HL-60/S4 (cell line): ENCODE measurements around the gene SLC38A9.
"Not testable (repeated sequence)": the region's sequence is repeated elsewhere in the genome, so short reads cannot be mapped to it uniquely, and the experiment has no call there.

ENCODE experiments used
- in situ Hi-C: fragments of 300-500 bp; cut with MboI; formaldehyde crosslinking; loops from 2 replicates; pipeline ENCODE4 v1.14.3; 2022; ENCODE audit warnings: low sequenced_read_pairs

Gene SLC38A9

DNA sequence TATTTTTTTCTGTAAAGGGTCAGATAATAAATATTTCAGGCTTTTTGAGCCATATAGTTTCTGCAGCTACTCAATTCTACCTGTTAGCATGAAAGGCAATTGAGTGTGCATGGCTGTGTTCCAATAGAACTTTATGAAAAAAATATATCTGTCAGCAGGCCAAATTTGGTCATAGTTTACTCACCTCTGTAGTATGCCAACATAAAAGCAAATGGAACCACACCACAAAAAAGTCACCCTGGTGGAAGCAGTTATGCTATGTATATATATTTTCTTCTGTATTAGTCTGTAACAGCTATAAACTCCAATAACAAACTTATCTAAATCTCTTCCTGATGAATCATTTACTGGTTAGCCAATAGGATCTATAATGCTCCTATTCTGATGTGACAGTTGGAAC lies 3.4 kb downstream of the SLC38A9 start:
- in situ Hi-C loops, result no loop called here

DNA sequence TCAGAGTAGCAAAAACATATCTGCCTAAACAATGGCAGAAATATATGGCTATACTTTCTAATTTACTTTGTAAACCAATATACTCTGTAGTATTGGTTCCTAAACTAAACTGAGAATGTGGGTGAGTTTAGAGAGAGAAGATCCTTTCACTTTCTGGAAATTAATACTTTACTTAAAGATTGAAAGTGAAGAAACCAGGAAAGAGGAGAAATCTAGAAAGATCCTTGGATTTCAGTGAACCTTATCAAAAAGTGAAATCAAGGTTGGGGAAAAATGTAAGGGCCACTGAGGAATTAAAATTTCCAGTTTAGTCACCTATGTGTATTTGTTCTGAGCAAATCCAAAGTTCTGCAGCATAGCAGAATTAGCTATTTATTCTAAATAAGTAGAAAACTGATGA lies 5.9 kb downstream of the SLC38A9 start:
- in situ Hi-C loops, result no loop called here

DNA sequence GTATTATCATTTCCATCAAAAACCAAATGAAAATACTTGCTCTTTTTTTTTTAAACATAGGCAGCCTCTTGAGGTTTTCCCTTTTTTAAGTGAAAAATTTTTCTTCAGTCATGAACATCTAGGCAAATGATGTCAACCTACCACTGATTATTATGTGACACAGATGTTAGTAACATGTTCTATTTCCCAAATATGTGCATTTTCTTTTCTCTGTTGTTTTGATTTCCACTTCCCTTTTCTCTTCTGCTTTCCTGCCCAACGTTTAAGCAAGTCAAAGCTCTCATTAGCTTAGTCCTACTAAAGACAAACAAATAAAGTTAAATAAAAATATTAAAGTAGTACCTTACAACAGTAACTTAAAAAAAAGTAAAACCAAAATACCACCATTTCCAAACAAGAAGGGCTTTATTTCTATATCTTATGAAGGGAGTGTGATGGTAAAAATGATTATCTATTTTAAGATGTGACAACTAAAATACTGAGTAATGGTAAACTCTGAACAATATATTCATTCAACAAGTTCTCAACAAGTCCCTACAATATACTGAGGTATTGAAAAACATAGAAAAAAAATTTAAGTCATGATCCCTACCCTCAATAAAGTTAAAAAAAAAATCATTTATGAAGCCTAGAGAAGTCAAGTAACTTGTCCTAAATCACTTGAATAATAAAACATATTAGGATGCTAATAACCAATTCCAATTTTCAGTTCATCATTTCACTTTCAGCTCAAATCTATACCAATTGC lies 9.4 kb downstream of the SLC38A9 start:
- in situ Hi-C loops, result no loop called here

DNA sequence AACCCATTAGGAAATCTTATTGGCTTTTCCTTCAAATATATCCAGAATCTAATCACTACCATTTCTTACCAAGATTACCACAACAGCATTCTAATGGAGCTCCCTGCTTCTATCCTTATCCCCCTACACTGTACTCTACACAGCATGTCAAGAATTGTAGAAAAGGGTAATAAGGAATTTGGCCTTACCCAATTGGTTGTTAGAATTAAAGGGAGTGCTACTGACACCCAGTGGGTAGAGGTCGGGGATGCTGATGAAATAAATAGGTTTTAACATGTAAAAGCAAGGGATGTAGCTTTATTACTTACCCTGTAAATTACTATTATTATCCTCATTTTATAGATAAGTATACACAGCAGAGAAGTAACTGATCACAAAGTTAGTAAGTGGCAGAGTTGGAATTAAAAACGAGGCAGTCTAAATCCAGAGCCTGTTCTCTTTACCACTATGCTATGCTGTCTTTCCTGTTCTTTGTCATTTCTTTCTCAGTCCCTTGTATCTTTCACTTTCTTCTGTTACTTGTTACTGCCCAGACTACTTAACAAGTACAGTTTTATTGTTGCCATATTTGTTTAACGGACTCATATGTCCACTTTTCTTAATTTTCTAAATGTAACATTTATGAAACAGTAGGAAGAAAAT lies 10.5 kb downstream of the SLC38A9 start:
- in situ Hi-C loops, result no loop called here

DNA sequence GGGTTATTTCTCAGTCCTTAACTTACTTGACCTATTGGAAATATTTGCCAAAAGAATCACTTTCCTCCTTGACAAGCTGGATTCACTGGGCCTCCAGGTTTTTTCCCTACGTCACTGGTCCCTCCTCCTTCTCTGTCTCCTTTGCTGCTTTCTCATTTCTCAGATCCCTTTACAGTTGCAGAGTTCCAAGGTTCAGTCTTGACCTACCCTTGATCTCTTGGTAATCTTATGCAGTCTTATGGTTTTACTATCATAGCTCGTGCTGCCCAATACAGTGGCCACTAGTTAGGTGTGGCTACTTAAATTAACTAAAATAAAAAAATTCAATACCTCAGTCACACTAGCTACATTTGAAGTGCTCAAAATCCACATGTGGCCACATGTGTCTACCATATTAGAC lies 11.4 kb downstream of the SLC38A9 start:
- in situ Hi-C loops, result no loop called here

DNA sequence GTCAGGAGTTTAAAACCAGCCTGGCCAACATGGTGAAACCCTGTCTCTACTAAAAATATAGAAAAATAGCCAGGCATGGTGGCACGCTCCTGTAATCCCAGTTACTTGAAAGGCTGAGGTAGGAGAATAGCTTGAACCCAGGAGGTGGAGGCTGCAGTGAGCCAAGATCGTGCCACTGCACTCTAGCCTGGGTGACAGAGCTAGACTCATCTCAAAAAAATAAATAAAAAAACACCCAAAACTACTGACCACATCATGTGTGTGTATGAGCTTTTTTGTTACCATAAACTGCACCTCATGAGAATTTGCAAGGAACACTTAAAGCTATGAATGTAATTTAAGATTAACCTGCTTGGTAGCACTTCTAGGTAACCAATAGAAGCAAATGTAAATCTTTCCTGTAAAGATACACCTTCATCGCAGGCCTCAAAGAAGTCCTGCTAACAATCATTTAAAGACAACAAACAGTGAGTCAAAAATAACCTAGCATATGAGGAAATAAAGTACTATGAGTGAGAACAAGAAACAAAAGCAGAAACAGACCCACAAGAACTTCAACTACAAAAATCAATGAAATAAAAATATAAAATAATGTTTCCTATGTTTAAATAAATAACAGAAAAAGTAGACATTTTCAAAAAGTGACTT lies 13.0 kb downstream of the SLC38A9 start:
- in situ Hi-C loops, result no loop called here

DNA sequence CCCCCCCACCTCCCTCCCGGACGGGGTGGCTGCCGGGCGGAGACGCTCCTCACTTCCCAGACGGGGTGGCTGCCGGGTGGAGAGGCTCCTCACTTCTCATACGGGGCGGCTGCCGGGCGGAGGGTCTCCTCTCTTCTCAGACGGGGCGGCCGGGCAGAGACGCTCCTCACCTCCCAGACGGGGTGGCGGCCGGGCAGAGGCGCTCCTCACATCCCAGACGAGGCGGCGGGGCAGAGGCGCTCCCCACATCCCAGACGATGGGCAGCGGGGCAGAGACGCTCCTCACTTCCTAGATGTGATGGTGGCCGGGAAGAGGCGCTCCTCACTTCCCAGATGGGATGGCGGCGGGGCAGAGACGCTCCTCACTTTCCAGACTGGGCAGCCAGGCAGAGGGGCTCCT lies 15.4 kb downstream of the SLC38A9 start:
- in situ Hi-C loops, result not testable (repeated sequence)

DNA sequence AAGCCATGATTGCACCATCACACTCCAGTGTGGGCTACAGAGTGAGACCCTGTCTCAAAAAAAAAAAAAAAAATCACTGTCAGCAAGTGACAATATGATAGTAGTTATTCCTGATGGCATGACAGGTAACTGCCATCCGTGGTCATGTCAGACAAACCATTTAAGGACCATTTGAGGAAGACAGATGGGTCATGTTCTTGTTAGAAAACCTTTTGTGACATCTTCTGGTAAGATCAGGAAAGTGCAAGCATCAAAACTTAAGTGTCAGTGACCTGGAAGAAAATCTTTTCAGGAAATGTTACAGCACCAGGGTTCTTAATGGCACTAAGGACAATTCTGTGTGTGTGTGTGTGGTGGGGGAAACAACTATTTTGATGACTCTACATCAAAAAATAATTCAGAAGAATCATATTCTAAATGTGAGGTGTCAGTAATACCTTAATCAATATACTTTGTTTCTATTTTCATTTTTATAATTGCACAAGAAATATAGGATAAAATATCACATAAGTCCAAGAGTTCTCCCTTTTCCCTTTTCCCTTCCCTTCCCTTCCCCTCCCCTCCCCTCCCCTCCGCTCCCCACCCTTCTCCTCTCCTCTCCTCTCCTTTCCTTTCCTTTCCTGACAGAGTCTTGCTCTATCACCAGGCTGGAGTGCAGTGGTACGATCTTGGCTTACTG lies 17.8 kb downstream of the SLC38A9 start:
- in situ Hi-C loops, result no loop called here

DNA sequence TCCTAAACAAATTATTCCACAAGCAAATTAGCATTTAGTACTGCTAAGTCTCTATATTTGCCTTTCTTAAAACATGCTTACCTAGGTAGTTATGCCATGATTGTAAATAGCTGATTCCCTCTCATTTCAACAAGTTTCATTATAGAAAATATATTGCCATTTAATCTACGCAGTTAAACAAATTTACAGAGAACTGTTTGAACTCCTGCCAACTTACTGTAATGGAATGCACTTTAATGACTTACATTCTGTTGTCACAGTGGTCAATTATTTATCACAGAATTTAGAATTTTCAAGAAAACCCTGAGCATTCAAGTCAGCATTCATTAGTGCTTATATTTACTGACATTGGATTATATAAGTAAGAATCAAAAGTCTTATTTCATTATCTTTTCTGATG lies 19.6 kb downstream of the SLC38A9 start:
- in situ Hi-C loops, result no loop called here

DNA sequence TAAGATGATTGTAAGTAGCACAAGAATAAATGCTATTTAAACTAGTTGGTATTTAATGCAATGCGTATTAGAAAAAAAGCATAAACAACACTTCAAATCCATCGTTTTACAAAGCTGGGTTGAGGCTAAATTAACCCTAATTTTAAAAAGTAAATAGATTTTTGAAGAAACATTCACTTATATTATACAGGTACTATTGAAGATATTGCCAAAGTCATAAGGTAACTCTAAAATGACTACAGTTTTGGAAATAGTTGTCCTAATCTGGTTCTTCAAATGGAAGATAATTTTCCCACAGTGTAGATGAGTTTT lies 20.1 kb downstream of the SLC38A9 start:
- in situ Hi-C loops, result no loop called here

DNA sequence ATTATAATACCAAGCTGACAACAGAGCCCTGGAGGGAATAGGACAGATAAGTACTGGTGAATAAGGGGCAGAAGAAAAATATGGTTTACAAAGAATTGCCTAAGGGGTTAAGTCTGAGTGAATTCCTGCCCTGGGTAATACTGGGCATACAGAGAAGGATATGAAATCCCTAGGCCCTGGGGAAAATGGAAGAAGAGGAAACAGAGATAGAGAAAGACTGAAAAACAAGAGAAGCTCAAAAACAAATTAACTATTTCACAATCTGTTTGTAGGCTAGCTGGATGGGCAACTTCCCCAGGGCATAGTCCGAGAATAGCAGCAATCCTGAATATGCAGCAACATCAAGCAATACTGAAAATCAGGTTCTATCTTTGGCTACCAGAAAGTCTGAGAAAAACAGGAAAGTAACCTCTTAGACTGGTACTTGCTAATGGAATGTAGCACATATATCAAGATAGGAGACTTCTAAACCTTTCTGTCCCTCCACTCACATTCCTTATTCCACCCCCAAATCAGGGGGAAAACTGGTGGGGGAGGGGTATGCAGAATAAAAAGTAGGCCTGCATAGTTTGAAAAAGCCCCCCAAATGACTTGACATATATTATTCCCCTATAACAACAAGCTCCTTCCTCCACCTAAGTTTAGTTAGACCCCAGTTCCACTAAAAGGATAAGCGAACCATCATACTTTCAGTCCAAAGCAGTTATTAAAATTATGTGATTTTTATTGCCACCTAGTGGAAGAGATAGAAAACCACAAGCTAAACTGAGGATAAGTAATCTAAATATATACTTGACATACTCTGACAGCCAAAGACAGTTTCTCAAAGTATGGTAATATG lies 20.6 kb downstream of the SLC38A9 start:
- in situ Hi-C loops, result no loop called here

DNA sequence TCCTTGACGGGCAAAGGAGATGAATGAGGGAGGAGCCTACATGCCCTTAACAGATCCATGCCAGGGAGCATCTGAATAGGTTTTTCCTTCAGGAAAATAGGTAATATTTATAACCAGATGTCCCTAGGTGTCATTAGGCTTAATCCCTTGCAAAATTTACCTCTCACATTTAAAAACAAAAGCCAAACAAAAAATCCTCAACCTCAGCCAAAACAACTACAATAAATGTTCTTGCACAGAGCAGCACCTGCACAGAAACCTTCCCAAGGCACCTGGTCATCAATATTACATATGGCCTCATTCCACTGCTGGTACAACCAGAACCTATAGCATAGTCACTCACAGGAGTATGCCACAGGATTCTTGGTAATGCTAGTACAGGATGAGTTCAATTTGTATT lies 30.1 kb downstream of the SLC38A9 start:
- in situ Hi-C loops, result no loop called here

DNA sequence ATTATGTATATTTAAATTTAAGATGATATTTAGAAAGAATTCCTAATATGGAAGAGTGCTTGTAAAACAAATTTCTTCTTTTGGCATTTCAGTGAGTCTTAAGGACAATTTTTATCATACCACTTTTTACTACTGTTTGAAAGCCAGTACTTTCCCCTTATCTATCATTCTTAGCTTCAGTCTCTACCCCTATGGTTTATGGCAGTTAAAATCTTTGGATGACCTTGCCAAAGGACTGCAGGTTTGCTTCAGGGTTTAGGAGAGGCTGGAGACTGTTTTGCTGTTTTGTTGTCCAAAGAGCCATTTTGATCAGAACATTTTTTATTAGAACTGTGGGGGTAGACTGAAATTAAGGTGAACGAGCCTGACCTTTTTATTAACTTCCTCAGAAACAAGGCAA lies 30.8 kb downstream of the SLC38A9 start:
- in situ Hi-C loops, result no loop called here

DNA sequence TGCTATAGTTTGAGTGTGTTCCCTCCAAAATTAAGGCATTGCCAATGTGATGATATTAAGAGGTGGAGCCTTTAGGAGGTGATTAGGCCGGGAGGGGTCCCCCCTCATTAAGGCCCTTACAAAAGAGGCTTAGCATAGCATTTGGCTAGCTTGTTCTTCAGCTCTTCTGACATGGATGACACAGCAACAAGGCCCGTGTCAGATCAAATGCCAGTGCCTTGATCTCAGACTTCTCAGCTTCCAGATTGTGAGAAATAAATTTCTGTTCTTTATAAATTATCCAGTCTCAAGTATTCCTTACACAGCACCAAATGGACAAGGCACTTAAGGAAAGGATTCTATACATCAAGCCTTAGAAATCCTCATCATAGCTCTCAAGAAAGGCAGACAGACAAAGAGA lies 31.8 kb downstream of the SLC38A9 start:
- in situ Hi-C loops, result no loop called here

DNA sequence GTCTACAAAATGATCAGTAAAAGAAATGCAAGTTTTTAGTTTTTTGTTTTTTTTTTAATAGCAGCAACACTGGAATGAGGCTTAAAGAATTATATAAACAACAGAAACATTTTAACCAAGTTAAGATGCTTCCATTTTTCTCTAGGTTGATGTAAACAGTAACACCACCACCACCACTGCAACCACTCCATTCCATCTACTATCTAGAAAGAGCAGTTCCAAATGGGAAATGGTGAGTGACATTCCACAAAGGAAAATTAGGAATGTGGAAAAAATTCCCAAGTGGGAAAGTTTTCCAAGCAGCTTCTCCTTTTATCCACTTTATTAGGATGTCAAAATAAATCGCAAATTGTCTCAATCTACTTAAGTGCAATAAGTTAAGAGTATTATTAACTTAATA lies 32.6 kb downstream of the SLC38A9 start:
- in situ Hi-C loops, result no loop called here

DNA sequence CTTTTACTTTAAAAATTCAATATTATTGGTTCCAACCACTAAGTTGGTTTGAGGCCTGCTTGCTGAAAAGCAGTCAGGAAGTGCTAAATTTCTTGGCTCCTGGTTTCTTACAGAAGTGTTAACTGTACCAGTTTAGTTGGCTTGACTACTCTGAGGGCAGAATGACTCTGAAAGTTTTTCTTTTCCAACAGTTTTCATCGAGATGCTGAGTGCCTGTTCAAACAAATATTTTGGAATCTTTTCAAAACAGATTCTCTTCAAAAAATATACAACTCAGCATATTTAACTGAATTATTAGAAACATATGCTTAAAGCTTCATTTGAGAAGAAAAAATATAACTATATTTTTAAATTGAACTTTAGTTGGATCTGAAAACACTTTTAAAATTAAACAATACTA lies 37.0 kb downstream of the SLC38A9 start:
- in situ Hi-C loops, result no loop called here

DNA sequence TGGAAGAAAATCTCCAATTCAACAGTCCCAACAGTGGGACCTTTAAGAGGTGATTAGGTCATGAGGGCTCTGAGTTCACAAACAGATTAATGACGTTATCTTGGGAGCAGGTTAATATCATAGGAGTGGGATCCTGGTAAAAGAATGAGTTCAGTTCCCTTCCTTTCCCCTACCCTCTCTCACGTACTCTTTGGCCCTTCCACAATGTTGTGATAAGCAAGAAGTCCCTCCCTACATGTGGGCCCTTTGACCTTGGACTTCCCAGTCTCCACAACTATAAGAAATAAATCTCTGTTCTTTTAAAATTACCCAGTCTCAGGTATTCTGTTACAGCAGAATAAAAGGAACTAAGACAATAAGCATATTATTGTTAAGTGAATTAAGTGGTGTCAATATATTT lies 37.8 kb downstream of the SLC38A9 start:
- in situ Hi-C loops, result no loop called here

DNA sequence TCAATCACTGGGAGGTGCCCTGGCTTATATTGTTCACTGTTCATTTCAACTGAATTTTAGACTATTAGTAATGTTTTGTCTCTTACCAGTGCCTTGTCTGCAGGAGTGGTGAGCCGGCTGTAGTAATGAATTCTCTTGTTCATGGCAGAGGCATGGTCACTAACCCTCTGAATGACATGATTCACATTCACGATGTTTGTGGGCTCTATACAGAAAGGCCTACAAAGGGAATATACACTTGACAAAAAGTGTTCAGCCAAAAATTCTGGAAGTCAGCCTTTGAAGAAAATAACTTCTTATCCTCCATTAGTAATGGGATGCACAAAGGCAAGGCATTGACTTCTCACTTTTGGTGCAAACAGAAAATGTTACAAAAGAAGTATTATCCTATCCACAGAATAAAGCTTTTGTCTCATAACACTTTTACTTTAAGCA lies 39.6 kb downstream of the SLC38A9 start:
- in situ Hi-C loops, result no loop called here

DNA sequence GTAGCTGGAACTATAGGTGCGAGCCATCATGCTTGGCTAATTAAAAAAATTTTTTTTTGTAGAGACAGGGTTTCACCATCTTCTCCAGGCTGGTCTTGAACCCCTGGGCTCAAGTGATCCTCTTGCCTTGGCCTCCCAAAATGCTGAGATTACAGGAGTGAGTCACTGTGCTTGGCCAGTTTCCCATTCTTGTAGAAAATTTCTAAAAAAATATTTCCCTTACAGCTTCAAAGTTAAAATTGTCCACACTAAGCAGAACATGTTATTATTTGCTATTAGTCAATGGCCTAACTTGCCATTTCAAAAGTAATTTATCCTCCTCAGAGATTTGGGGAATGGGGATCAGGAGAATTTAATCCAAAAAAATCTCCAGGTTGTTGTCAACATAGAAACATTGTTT lies 40.1 kb downstream of the SLC38A9 start:
- in situ Hi-C loops, result no loop called here

DNA sequence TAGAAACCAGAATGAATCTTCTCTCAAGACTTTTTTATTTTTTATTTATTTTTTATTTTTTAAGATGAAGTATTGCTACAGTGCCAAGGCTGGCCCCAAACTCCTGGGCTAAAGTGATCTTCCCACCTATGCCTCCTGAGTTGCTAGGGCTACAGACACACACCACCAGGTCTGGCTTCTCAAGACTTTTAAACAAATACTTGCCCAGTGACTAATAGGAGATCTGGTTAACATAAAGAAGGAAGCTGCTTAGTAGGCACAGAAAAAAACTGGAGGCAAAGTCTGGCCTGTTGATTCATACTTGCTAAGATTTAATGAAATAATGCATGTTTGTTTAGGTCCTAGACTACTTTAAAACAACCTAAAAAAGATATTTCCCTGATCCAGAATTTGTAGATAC lies 43.8 kb downstream of the SLC38A9 start:
- in situ Hi-C loops, result no loop called here

DNA sequence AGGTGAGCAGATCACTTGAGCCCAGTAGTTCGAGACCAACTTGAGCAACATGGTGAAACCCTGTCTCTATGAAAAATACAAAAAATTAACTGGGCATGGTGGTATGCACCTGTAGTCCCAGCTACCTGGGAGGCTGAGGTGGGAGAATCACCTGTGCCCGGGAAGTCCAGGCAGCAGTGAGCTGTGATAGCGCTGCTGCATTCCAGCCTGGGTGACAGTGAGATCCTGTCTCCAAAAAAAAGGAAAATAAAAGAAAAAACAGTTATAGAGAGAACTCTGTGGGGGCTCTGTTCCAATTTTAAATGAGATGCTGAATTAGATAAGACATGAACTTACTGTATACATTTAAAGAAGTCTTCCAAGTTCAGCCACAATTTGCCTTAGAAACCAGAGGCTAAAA lies 44.2 kb downstream of the SLC38A9 start:
- in situ Hi-C loops, result no loop called here
